Natural killer cell (primary cell): ENCODE data around the gene PHACTR4. TPM values are rescaled to one million over a fixed set of nuclear protein-coding genes. Genes with fewer than 3 reads are reported as not detected.

Experiments
- ATAC-seq, 3 donors: fragments of 150-1000 bp in 2 of 3; fragments of 200-7000 bp in 1 of 3; cut with Tn5 transposase; 1 replicate in 1 of 3; 2 replicates in 2 of 3; pipeline ENCODE4 v1.10.0; 2021; ENCODE audit warnings: mild to moderate bottlenecking in 2 of 3, moderate library complexity in 2 of 3
- DNase-seq, 2 donors: peaks; one replicate each; pipeline versions ENCODE4 v3.0.0 to v3.0.0-alpha.2; 2013 to 2021; ENCODE audit warnings: mixed read lengths in 1 of 2
- H3K27ac ChIP-seq: one replicate; pipeline ENCODE4 v1.5.1; 2013; ENCODE audit warnings: mild to moderate bottlenecking, low read length
- H3K27me3 ChIP-seq: one replicate; pipeline ENCODE4 v1.6.1; 2013; ENCODE audit warnings: low read length; ENCODE audit not compliant: control insufficient read depth, insufficient read depth
- H3K36me3 ChIP-seq: one replicate; pipeline ENCODE4 v1.6.1; 2013; ENCODE audit warnings: low read length; ENCODE audit not compliant: control insufficient read depth, insufficient read depth
- H3K4me1 ChIP-seq: one replicate; pipeline ENCODE4 v1.6.1; 2013; ENCODE audit warnings: low read length; ENCODE audit not compliant: control insufficient read depth, insufficient read depth
- H3K4me3 ChIP-seq: one replicate; pipeline ENCODE4 v1.5.1; 2013; ENCODE audit warnings: low read length
- H3K9me3 ChIP-seq: one replicate; pipeline ENCODE4 v1.6.1; 2013; ENCODE audit warnings: low read length; ENCODE audit not compliant: control insufficient read depth, insufficient read depth
- H3K27ac Mint-ChIP-seq, 2 donors: one replicate each; pipeline ENCODE4 v1.8.0; 2022; ENCODE audit warnings: mild to moderate bottlenecking in 2 of 2, mixed read lengths in 2 of 2, moderate library complexity in 1 of 2
- H3K27me3 Mint-ChIP-seq, 2 donors: one replicate each; pipeline ENCODE4 v1.8.0; 2022; ENCODE audit warnings: low read depth in 2 of 2, mixed read lengths in 2 of 2
- H3K36me3 Mint-ChIP-seq: one replicate; pipeline ENCODE4 v1.8.0; 2022; ENCODE audit warnings: mixed read lengths
- H3K4me1 Mint-ChIP-seq, 2 donors: one replicate each; pipeline ENCODE4 v1.8.0; 2022; ENCODE audit warnings: mixed read lengths in 2 of 2
- H3K4me3 Mint-ChIP-seq: one replicate; pipeline ENCODE4 v1.8.0; 2022; ENCODE audit warnings: mild to moderate bottlenecking, moderate library complexity, mixed read lengths
- H3K9me3 Mint-ChIP-seq, 2 donors: one replicate each; pipeline ENCODE4 v1.8.0; 2022; ENCODE audit warnings: mixed read lengths in 2 of 2
- WGBS: methylation state at CpG from one replicate; pipeline ENCODE4 v1.1.7; 2013; ENCODE audit warnings: missing lambda C conversion rate; ENCODE audit not compliant: insufficient coverage; 5-methylcytosine and 5-hydroxymethylcytosine counted together
- intact Hi-C: fragments of 100-400 bp; cut with micrococcal nuclease; formaldehyde crosslinking; loops from one replicate; pipeline ENCODE4 v1.14.2; 2022
- total RNA-seq, 4 donors: library from RNA; stranded (reverse); fragments of 120-200 nt in 1 of 4; gene quantifications; one replicate each; pipeline versions ENCODE4 v1.2.3 to v1.2.4, GENCODE V29; 2013 to 2022
- TF ChIP-seq, protein P1 (sequence below): fragments of 200-600 bp; IDR thresholded peaks from one replicate; pipeline ENCODE4 v1.8.0; 2022; ENCODE audit warnings: antibody characterized with exemption

Gene PHACTR4
- total RNA-seq, 3 donors from 2014 or later (not counting 1 experiment from before 2014, with no cell fraction given), result 35.2 to 50.9 (median 44.2) TPM

DNA sequence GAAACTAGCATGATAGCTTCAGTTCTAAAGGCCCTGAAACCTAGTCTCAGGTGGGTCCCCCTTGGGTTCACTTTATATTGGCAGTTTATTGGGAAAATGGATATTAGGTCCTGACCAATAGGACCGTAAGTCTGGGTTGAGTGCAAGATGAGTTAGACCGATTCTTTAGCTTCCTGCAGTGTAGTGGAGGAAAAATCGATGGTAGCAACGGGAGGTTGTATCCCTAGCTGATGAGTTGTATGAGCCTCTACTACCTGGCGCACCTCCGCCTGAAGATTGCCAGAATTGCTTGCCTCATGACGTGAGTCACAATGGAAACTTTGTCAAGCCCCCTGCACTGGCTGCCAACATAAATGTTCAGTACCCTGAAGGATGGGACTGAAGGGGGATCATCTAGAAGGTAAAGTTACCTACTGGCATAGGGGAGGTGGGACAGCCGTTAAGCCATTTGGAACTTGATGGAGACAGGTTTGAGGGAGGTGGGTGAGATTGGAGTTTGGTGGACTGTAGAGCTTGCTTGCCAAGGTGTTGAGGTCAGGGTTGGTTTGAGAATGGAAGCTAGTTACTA, 140.2 kb downstream of the PHACTR4 start:
- Mint-ChIP-seq H3K36me3 (no peaks in the 10 kb centered on the region), H3K9me3 (no peaks in the 10 kb centered on the region), H3K27ac (peak overlapping the region; percentile 97 to 99), H3K27me3 (no peaks in the 10 kb centered on the region), H3K4me3 (peak overlapping the region; percentile 52), H3K4me1 (peaks cover 63 to 65% of the 10 kb centered on the region in 2 donors)
- intact Hi-C loops, result loop anchor here (5.0 kb wide), 4 partner anchors 133 to 422 kb away; partner anchors contain the start of genes EYA3 and TAF12
- DNase-seq, result peak in 1 of 2 donors; percentile 36
- Histone ChIP-seq H3K4me3 (no peak overlapping the region), H3K4me1 (peaks cover 64% of the 10 kb centered on the region), H3K9me3 (no peaks in the 10 kb centered on the region), H3K27ac (peak overlapping the region; percentile 30), H3K36me3 (peaks cover 55% of the 10 kb centered on the region), H3K27me3 (no peaks in the 10 kb centered on the region)
- TF ChIP-seq, protein P1, sequence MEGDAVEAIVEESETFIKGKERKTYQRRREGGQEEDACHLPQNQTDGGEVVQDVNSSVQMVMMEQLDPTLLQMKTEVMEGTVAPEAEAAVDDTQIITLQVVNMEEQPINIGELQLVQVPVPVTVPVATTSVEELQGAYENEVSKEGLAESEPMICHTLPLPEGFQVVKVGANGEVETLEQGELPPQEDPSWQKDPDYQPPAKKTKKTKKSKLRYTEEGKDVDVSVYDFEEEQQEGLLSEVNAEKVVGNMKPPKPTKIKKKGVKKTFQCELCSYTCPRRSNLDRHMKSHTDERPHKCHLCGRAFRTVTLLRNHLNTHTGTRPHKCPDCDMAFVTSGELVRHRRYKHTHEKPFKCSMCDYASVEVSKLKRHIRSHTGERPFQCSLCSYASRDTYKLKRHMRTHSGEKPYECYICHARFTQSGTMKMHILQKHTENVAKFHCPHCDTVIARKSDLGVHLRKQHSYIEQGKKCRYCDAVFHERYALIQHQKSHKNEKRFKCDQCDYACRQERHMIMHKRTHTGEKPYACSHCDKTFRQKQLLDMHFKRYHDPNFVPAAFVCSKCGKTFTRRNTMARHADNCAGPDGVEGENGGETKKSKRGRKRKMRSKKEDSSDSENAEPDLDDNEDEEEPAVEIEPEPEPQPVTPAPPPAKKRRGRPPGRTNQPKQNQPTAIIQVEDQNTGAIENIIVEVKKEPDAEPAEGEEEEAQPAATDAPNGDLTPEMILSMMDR, result no peak
- 67% methylated on average over 8 of the region's 8 CpGs for WGBS
- ATAC-seq, result no peak

DNA sequence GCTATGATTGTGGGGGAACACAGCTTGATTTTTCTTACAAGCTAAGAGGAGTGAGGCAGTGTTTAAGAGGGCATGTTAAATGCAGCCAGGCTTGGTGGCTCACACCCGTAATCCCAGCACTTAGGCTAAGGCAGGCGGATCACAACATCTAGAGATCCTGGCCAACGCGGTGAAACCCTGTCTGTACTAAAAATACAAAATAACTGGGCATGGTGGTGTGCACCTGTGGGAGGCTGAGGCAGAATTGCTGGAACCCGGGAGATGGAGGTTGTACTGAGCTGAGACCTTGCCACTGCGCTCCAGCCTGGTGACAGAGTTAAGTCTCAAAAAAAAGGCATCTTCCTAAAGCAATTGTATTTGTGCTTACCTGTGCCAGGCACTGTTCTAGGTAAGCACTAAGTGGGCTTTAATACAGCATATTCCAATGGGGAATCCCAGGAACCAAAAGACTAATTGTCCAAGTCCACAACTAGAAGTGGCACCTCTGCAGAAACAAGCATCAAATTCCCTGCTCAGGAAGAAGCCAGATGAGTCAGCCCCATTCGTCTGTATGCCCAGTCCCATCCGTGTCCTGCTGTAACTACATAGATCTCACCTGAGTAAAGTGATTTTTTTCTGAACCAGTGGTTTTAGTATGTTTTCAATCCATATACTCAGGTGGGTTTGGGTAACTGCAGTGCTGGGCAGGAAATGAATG, 140.9 kb downstream of the PHACTR4 start:
- Histone ChIP-seq H3K9me3 (no peaks in the 10 kb centered on the region), H3K27ac (no peak overlapping the region), H3K27me3 (no peaks in the 10 kb centered on the region), H3K4me3 (no peak overlapping the region), H3K36me3 (peaks cover 57% of the 10 kb centered on the region), H3K4me1 (peaks cover 61% of the 10 kb centered on the region)
- DNase-seq (peak in 1 of 2 donors; percentile 51), ATAC-seq (no peak)
- Mint-ChIP-seq H3K4me3 (peak overlapping the region; percentile 25), H3K9me3 (no peaks in the 10 kb centered on the region), H3K27me3 (no peaks in the 10 kb centered on the region), H3K36me3 (no peaks in the 10 kb centered on the region), H3K4me1 (peaks cover 59 to 63% of the 10 kb centered on the region in 2 donors), H3K27ac (peak overlapping the region; percentile 97 to 99)
- intact Hi-C loops, result no loop called here
- TF ChIP-seq, protein P1, result no peak
- whole genome bisulfite sequencing, result 58% methylated on average over 8 of the region's 8 CpGs

DNA sequence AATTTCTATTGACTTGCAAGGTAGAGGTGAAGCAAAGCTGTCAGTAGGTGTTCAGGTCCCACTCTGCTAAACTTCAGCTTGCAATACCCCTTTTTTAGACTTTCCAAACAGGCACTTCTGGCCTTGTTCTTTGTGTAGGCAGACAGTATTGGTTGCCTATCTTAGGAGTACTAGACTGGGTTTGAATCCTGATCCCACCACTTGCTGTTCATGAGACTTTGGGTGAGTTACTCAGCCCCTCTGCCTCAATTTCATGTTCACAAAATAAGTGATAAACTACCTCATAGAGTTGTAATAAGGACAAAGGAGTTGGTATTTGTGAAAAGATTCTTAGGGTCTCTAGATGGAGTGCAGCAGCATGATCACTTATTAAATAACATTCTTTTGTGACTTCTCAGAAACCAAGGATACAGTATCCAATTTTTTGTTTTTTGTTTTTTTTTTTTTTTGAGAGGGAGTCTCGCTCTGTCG, 141.5 kb downstream of the PHACTR4 start:
- Mint-ChIP-seq H3K27ac (peak overlapping the region; percentile 97 to 99), H3K27me3 (no peaks in the 10 kb centered on the region), H3K36me3 (no peaks in the 10 kb centered on the region), H3K4me3 (no peak overlapping the region), H3K4me1 (peaks cover 54 to 57% of the 10 kb centered on the region in 2 donors), H3K9me3 (no peaks in the 10 kb centered on the region)
- Histone ChIP-seq H3K27ac (no peak overlapping the region), H3K9me3 (no peaks in the 10 kb centered on the region), H3K27me3 (no peaks in the 10 kb centered on the region), H3K4me3 (no peak overlapping the region), H3K4me1 (peaks cover 60% of the 10 kb centered on the region), H3K36me3 (peaks cover 57% of the 10 kb centered on the region)
- DNase-seq (no peak), ATAC-seq (no peak)
- WGBS, result 92% methylated on average over 2 of the region's 2 CpGs
- intact Hi-C loops, result no loop called here
- TF ChIP-seq, protein P1, result no peak
